Stimulated activated CD8-positive, alpha-beta memory T cell treated with anti-CD3 and anti-CD28 coated beads, Interleukin-2, amount 100 ng/mL, for 1 hour (primary cell): ENCODE data around the gene MROH8.

Experiments used
- DNase-seq, 2 donors: peaks; one replicate each; pipeline ENCODE4 v3.0.0-alpha.2; 2020; ENCODE audit warnings: low read depth in 2 of 2

MROH8 gene

GRCh38 chr20:37198932-37199660 is 19.7 kb upstream of the MROH8 start:
- no peak for DNase-seq

GRCh38 chr20:37194621-37195417 is 15.5 kb upstream of the MROH8 start:
- DNase-seq = no peak

GRCh38 chr20:37193821-37194220 is 14.5 kb upstream of the MROH8 start:
- no peak for DNase-seq

GRCh38 chr20:37193226-37193625 is 13.9 kb upstream of the MROH8 start:
- no peak for DNase-seq

GRCh38 chr20:37192137-37192854 is 12.9 kb upstream of the MROH8 start:
- peak; percentile 35 to 55 for DNase-seq

- DNase-seq = no peak
Measured at GRCh38 chr20:37190354-37191112, 11.2 kb upstream of the MROH8 start.

GRCh38 chr20:37189416-37190016 is 10.2 kb upstream of the MROH8 start:
- no peak for DNase-seq

GRCh38 chr20:37188787-37189186 is 9.4 kb upstream of the MROH8 start:
- no peak for DNase-seq

GRCh38 chr20:37185686-37186085 is 6.3 kb upstream of the MROH8 start:
- no peak for DNase-seq

GRCh38 chr20:37179683-37180524 is 556 bp upstream of the MROH8 start:
- no peak for DNase-seq

- no peak for DNase-seq
Measured at GRCh38 chr20:37172836-37173235, 6.5 kb downstream of the MROH8 start.

GRCh38 chr20:37166867-37167266 is 12.5 kb downstream of the MROH8 start:
- DNase-seq = no peak

- no peak for DNase-seq
Measured at GRCh38 chr20:37165031-37165430, 14.3 kb downstream of the MROH8 start.

- no peak for DNase-seq
Measured at GRCh38 chr20:37163832-37164554, 15.4 kb downstream of the MROH8 start.

- DNase-seq = no peak
Measured at GRCh38 chr20:37162646-37163045, 16.7 kb downstream of the MROH8 start.

- DNase-seq = no peak
Measured at GRCh38 chr20:37161830-37162549, 17.4 kb downstream of the MROH8 start.

- DNase-seq = no peak
Measured at GRCh38 chr20:37160683-37161082, 18.7 kb downstream of the MROH8 start.

GRCh38 chr20:37158248-37158647 is 21.1 kb downstream of the MROH8 start:
- no peak for DNase-seq

- DNase-seq = no peak
Measured at GRCh38 chr20:37155987-37156386, 23.4 kb downstream of the MROH8 start.
